MCF 10A (cell line): ENCODE measurements around the gene MDFIC2. TPM values are rescaled to one million over a fixed set of nuclear protein-coding genes. Genes with fewer than 3 reads are reported as not detected.

Experiments
- BruUV-seq: library from RNA; stranded (reverse); fragments of 400-500 nt; replicated peaks from 2 replicates; lab custom pipeline; 2021; lab: Mats Ljungman, UMichigan
- CTCF ChIA-PET: fragments of 300-600 bp; sonication (Branson Sonifier 250); formaldehyde crosslinking; extraction: SDS; loops from one replicate; lab custom pipeline; 2021; ENCODE audit warnings: antibody characterized with exemption, inconsistent platforms; lab: Yijun Ruan, JAX
- POLR2A ChIA-PET: fragments of 300-600, 350-650 bp; sonication (Branson Sonifier 250); formaldehyde crosslinking; extraction: SDS; loops from one replicate; lab custom pipeline; 2020; ENCODE audit warnings: antibody characterized with exemption, inconsistent platforms; lab: Yijun Ruan, JAX
- DNase-seq: peaks from one replicate; pipeline ENCODE4 v3.0.0-alpha.2; 2018; ENCODE audit not compliant: unreplicated experiment
- H3K27ac Mint-ChIP-seq: one replicate; pipeline ENCODE4 v1.8.0; 2022; ENCODE audit warnings: mild to moderate bottlenecking, low read depth, mixed read lengths; ENCODE audit not compliant: unreplicated experiment
- H3K27me3 Mint-ChIP-seq: one replicate; pipeline ENCODE4 v1.8.0; 2022; ENCODE audit warnings: mixed read lengths; ENCODE audit not compliant: insufficient read depth, unreplicated experiment
- H3K36me3 Mint-ChIP-seq: one replicate; pipeline ENCODE4 v1.8.0; 2022; ENCODE audit warnings: mild to moderate bottlenecking, moderate library complexity, mixed read lengths; ENCODE audit not compliant: insufficient read depth, unreplicated experiment
- H3K4me1 Mint-ChIP-seq: one replicate; pipeline ENCODE4 v1.8.0; 2022; ENCODE audit warnings: mixed read lengths; ENCODE audit not compliant: insufficient read depth, unreplicated experiment
- H3K4me3 Mint-ChIP-seq: one replicate; pipeline ENCODE4 v1.8.0; 2022; ENCODE audit warnings: mild to moderate bottlenecking, moderate library complexity, mixed read lengths; ENCODE audit not compliant: unreplicated experiment
- H3K9me3 Mint-ChIP-seq: one replicate; pipeline ENCODE4 v1.8.0; 2022; ENCODE audit warnings: mixed read lengths; ENCODE audit not compliant: unreplicated experiment
- intact Hi-C: fragments of 100-400 bp; cut with micrococcal nuclease; formaldehyde crosslinking; loops from 2 replicates; pipeline ENCODE4 v1.14.1; 2022
- total RNA-seq: library from RNA; stranded (reverse); gene quantifications from 2 replicates; pipeline ENCODE4 v1.2.3, GENCODE V29; 2022
- TF ChIP-seq, protein P1 (sequence below): fragments of 200-600 bp; IDR thresholded peaks from one replicate; pipeline ENCODE4 v1.8.0; 2022; ENCODE audit warnings: antibody characterized with exemption, mild to moderate bottlenecking; ENCODE audit not compliant: unreplicated experiment

Gene MDFIC2
- total RNA-seq, 1 experiment from 2014 or later, result not detected

- ChIA-PET CTCF (interaction anchor here (0.6 kb wide), 1 partner anchor 232 kb away, joined by 3 read pairs; no protein-coding TSS in a partner anchor), POLR2A (no interaction called here)
- TF ChIP-seq, protein P1, sequence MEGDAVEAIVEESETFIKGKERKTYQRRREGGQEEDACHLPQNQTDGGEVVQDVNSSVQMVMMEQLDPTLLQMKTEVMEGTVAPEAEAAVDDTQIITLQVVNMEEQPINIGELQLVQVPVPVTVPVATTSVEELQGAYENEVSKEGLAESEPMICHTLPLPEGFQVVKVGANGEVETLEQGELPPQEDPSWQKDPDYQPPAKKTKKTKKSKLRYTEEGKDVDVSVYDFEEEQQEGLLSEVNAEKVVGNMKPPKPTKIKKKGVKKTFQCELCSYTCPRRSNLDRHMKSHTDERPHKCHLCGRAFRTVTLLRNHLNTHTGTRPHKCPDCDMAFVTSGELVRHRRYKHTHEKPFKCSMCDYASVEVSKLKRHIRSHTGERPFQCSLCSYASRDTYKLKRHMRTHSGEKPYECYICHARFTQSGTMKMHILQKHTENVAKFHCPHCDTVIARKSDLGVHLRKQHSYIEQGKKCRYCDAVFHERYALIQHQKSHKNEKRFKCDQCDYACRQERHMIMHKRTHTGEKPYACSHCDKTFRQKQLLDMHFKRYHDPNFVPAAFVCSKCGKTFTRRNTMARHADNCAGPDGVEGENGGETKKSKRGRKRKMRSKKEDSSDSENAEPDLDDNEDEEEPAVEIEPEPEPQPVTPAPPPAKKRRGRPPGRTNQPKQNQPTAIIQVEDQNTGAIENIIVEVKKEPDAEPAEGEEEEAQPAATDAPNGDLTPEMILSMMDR, result no peak
- no peaks in the 10 kb centered on the region for H3K9me3 Mint-ChIP-seq
- no peak overlapping the region for H3K27ac Mint-ChIP-seq
- H3K27me3 Mint-ChIP-seq, result peaks cover 58% of the 10 kb centered on the region
- DNase-seq, result no peak
- no peaks in the 10 kb centered on the region for H3K4me1 Mint-ChIP-seq
- BruUV-seq, result no TSS peak
- no peaks in the 10 kb centered on the region for H3K36me3 Mint-ChIP-seq
- intact Hi-C loops, result no loop called here
- H3K4me3 Mint-ChIP-seq, result no peak overlapping the region
Measured at GRCh38 chr3:70333080-70333479, 20.6 kb upstream of the MDFIC2 start.

- no peaks in the 10 kb centered on the region for H3K9me3 Mint-ChIP-seq
- no peak overlapping the region for H3K27ac Mint-ChIP-seq
- CTCF ChIA-PET, result no interaction called here
- POLR2A ChIA-PET, result no interaction called here
- peaks cover 61% of the 10 kb centered on the region for H3K27me3 Mint-ChIP-seq
- intact Hi-C loops, result no loop called here
- no peak overlapping the region for H3K4me3 Mint-ChIP-seq
- no peaks in the 10 kb centered on the region for H3K36me3 Mint-ChIP-seq
- no peaks in the 10 kb centered on the region for H3K4me1 Mint-ChIP-seq
- no TSS peak for BruUV-seq
- TF ChIP-seq, protein P1, result no peak
- DNase-seq, result no peak
Measured at GRCh38 chr3:70315021-70315420, 2.6 kb upstream of the MDFIC2 start.

DNA sequence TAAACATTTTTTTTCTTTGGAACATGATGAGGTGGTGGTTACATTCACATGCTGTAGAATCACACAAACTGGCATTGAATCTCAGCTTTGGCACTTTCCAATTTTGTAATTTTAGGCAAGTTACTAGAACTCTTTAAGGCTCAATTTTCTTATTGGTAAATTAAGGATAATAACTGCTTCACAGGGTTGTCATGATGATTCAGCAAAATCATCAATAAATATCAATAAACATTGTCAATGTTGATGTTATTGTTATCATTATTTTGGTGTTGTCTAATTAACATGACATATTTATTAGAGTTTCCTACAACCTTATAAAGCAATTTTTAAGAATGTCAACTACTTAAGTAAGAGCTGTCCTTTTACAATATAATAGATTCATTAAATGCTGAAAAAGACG, 1.6 kb downstream of the MDFIC2 start:
- TF ChIP-seq, protein P1, result no peak
- H3K27ac Mint-ChIP-seq, result no peak overlapping the region
- no peak for DNase-seq
- H3K36me3 Mint-ChIP-seq, result no peaks in the 10 kb centered on the region
- POLR2A ChIA-PET, result no interaction called here
- BruUV-seq, result no TSS peak
- no peaks in the 10 kb centered on the region for H3K9me3 Mint-ChIP-seq
- peaks cover 66% of the 10 kb centered on the region for H3K27me3 Mint-ChIP-seq
- intact Hi-C loops, result no loop called here
- H3K4me3 Mint-ChIP-seq, result no peak overlapping the region
- CTCF ChIA-PET, result interaction anchor here (0.6 kb wide), 1 partner anchor 253 kb away, joined by 3 read pairs; no protein-coding TSS in a partner anchor
- no peaks in the 10 kb centered on the region for H3K4me1 Mint-ChIP-seq

- Mint-ChIP-seq H3K27me3 (peaks cover 74% of the 10 kb centered on the region), H3K9me3 (no peaks in the 10 kb centered on the region), H3K4me1 (no peaks in the 10 kb centered on the region), H3K36me3 (no peaks in the 10 kb centered on the region), H3K27ac (no peak overlapping the region), H3K4me3 (no peak overlapping the region)
- POLR2A ChIA-PET, result no interaction called here
- DNase-seq, result no peak
- CTCF ChIA-PET, result interaction anchor here (0.7 kb wide), 1 partner anchor 219 kb away, joined by 3 read pairs; no protein-coding TSS in a partner anchor
- TF ChIP-seq, protein P1, result no peak
- intact Hi-C loops, result no loop called here
- BruUV-seq, result no TSS peak
Measured at GRCh38 chr3:70309591-70309990, 2.8 kb downstream of the MDFIC2 start.
